Suprapubic skin (tissue), 4 donors: Measurements from ENCODE around the gene KARS1.

ENCODE experiments used
- CTCF ChIP-seq, 2 donors: fragments of 200-600 bp in 1 of 2; fragments of 450-650 bp in 1 of 2; sonication (generic) in 1 of 2; IDR thresholded peaks; one replicate each; pipeline ENCODE4 v1.5.1; 2016 to 2019; ENCODE audit warnings: antibody characterized with exemption in 2 of 2, mild to moderate bottlenecking in 1 of 2, moderate library complexity in 1 of 2
- EP300 ChIP-seq: sonication (generic); formaldehyde crosslinking; IDR thresholded peaks from one replicate; pipeline ENCODE4 v1.6.1; 2017; ENCODE audit warnings: antibody characterized with exemption
- POLR2A ChIP-seq, 2 donors: fragments of 450-650 bp; IDR thresholded peaks; one replicate each; pipeline ENCODE4 v1.6.1; 2017; ENCODE audit warnings: antibody characterized with exemption in 2 of 2, mild to moderate bottlenecking in 2 of 2, moderate library complexity in 2 of 2
- POLR2AphosphoS5 ChIP-seq, 3 donors: sonication (generic); formaldehyde crosslinking; IDR thresholded peaks; one replicate each; pipeline ENCODE4 v1.6.1; 2017; ENCODE audit warnings: antibody characterized with exemption in 3 of 3

- TF ChIP-seq POLR2A (IDR thresholded peaks at IDR 0.05) (no peak), CTCF (IDR thresholded peaks at IDR 0.05) (no peak), POLR2AphosphoS5 (IDR thresholded peaks at IDR 0.05) (no peak), EP300 (no peak)
These were observed 69.3 kb downstream of the KARS1 start for GRCh38 chr16:75578212-75578611.
